Endothelial cell of umbilical vein (primary cell): ENCODE measurements around the gene ARL3. TPM values are rescaled to one million over a fixed set of nuclear protein-coding genes. Genes with fewer than 3 reads are reported as not detected.

ENCODE experiments used
- BruUV-seq: library from RNA; stranded (reverse); fragments of 400-500 nt; replicated peaks from 2 replicates; lab custom pipeline; 2021; lab: Mats Ljungman, UMichigan
- CTCF ChIA-PET: fragments of 300-600, 350-600 bp; sonication (Branson Sonifier 250); formaldehyde crosslinking; loops from one replicate; lab custom pipeline; 2021; ENCODE audit warnings: antibody characterized with exemption, inconsistent platforms; lab: Charles Lee
- POLR2A ChIA-PET: fragments of 300-600, 350-600 bp; sonication (Branson Sonifier 250); formaldehyde crosslinking; loops from one replicate; lab custom pipeline; 2021; ENCODE audit warnings: antibody characterized with exemption, inconsistent platforms; lab: Charles Lee
- DNase-seq: peaks from one replicate; pipeline ENCODE4 v3.0.0-alpha.2; 2011; ENCODE audit warnings: low read depth, low spot score
- FAIRE-seq: peaks from 2 replicates; lab custom pipeline; 2011; peaks lifted over from hg19 to GRCh38; lab: Jason Lieb, UNC
- H2AFZ ChIP-seq: 2 replicates; pipeline ENCODE4 v1.6.0; 2012; ENCODE audit warnings: low read depth, low read length, control low read depth, inconsistent platforms
- H3K27ac ChIP-seq: 2 replicates; pipeline ENCODE4 v1.5.1; 2011; ENCODE audit warnings: low read depth, mild to moderate bottlenecking, control low read depth, low read length, moderate library complexity; ENCODE audit not compliant: insufficient read depth
- H3K27me3 ChIP-seq, 2 experiments: 2 replicates each; pipeline versions ENCODE4 v1.6.0 to v1.6.1; 2011; ENCODE audit warnings: low read length in 2 of 2, mixed read lengths in 1 of 2; ENCODE audit not compliant: control insufficient read depth in 2 of 2, insufficient read depth in 2 of 2
- H3K36me3 ChIP-seq, 2 experiments: 2 replicates in 1 of 2; 3 replicates in 1 of 2; pipeline ENCODE4 v1.5.1; 2011; ENCODE audit warnings: low read length in 2 of 2, mild to moderate bottlenecking in 1 of 2, moderate library complexity in 1 of 2; ENCODE audit not compliant: control insufficient read depth in 2 of 2, insufficient read depth in 2 of 2; ENCODE audit errors: extremely low read depth in 1 of 2
- H3K4me1 ChIP-seq: 3 replicates; pipeline ENCODE4 v1.5.1; 2011; ENCODE audit warnings: mild to moderate bottlenecking, low read length; ENCODE audit not compliant: control insufficient read depth, insufficient read depth; ENCODE audit errors: extremely low read depth
- H3K4me2 ChIP-seq: 2 replicates; pipeline ENCODE4 v1.6.1; 2011; ENCODE audit warnings: low read length, control low read depth, mixed read lengths; ENCODE audit not compliant: insufficient read depth
- H3K4me3 ChIP-seq, 3 experiments: fragments of 200-600 bp in 1 of 3; sonication (generic), shearing (Covaris generic) in 1 of 3; replicated peaks in 1 of 3; 2 replicates each; pipeline ENCODE4 v1.5.1; 2011 to 2016; ENCODE audit warnings: control low read depth in 3 of 3, low read length in 3 of 3, mild to moderate bottlenecking in 2 of 3, inconsistent platforms in 1 of 3, low read depth in 1 of 3, moderate library complexity in 1 of 3; ENCODE audit not compliant: insufficient read depth in 1 of 3
- H3K79me2 ChIP-seq: 2 replicates; pipeline ENCODE4 v1.6.0; 2012; ENCODE audit warnings: low read length, inconsistent platforms; ENCODE audit not compliant: control insufficient read depth, insufficient read depth
- H3K9ac ChIP-seq: replicated peaks from 2 replicates; pipeline ENCODE3; 2011; ENCODE audit warnings: low read length, control low read depth; ENCODE audit not compliant: insufficient read depth; ENCODE audit errors: extremely low read depth
- H3K9me1 ChIP-seq: replicated peaks from 3 replicates; pipeline ENCODE4 v1.6.0; 2011; ENCODE audit warnings: mild to moderate bottlenecking, low read length; ENCODE audit not compliant: control insufficient read depth, insufficient read depth; ENCODE audit errors: extremely low read depth
- H3K9me3 ChIP-seq: replicated peaks from 2 replicates; pipeline ENCODE4 v1.5.1; 2012; ENCODE audit warnings: low read length, inconsistent platforms; ENCODE audit not compliant: control insufficient read depth, insufficient read depth
- H4K20me1 ChIP-seq: replicated peaks from 2 replicates; pipeline ENCODE3; 2011; ENCODE audit warnings: mild to moderate bottlenecking, low read length; ENCODE audit not compliant: control insufficient read depth, insufficient read depth; ENCODE audit errors: extremely low read depth
- EZH2 ChIP-seq: IDR thresholded peaks from 2 replicates; pipeline ENCODE4 v1.6.1; 2012; ENCODE audit warnings: borderline replicate concordance, low read depth, mild to moderate bottlenecking, moderate library complexity, low read length, inconsistent platforms; ENCODE audit not compliant: severe bottlenecking
- FOS ChIP-seq: IDR thresholded peaks from 2 replicates; pipeline ENCODE4 v1.6.1; 2011; ENCODE audit warnings: mild to moderate bottlenecking, low read length, moderate library complexity, borderline replicate concordance; ENCODE audit not compliant: insufficient read depth
- GATA2 ChIP-seq: IDR thresholded peaks from 2 replicates; pipeline ENCODE4 v1.7.0; 2011; ENCODE audit warnings: low read depth, mild to moderate bottlenecking, moderate library complexity, mixed read lengths, low read length; ENCODE audit not compliant: insufficient read length, insufficient read depth
- JUN ChIP-seq: IDR thresholded peaks from 2 replicates; pipeline ENCODE4 v1.6.1; 2011; ENCODE audit warnings: borderline replicate concordance, low read depth; ENCODE audit not compliant: insufficient read length, insufficient read depth
- MYC ChIP-seq: IDR thresholded peaks from one replicate; pipeline ENCODE4 v1.6.1; 2011; ENCODE audit warnings: mild to moderate bottlenecking, low read depth, low read length
- POLR2A ChIP-seq: IDR thresholded peaks from 2 replicates; pipeline ENCODE4 v1.6.1; 2012; ENCODE audit warnings: low read depth, mild to moderate bottlenecking, control low read depth, low read length
- POLR2AphosphoS5 ChIP-seq: IDR thresholded peaks from 2 replicates; pipeline ENCODE4 v1.6.1; 2012; ENCODE audit warnings: low read depth, mild to moderate bottlenecking, control low read depth, low read length, moderate library complexity; ENCODE audit not compliant: insufficient read depth
- dilution Hi-C: fragments of 300-500 bp; cut with MboI; formaldehyde crosslinking; loops from one replicate; pipeline ENCODE4 v1.15.0; 2019; ENCODE audit warnings: low sequenced_read_pairs; ENCODE audit not compliant: extremely low pct_ligation_motif_present
- intact Hi-C: fragments of 100-400 bp; cut with micrococcal nuclease; formaldehyde crosslinking; loops from one replicate; pipeline ENCODE4 v1.10.0; 2022
- polyA plus RNA-seq, 4 experiments: library from polyadenylated mRNA; depleted of rRNA in 3 of 4; stranded (reverse) in 3 of 4; unstranded in 1 of 4; fragments of >200 nt; gene quantifications; 2 replicates each; pipeline versions ENCODE4 v1.2.1 to v1.2.3, GENCODE V29; 2011 to 2012; ENCODE audit warnings: missing spikeins in 1 of 4
- total RNA-seq: library from RNA; stranded (reverse); gene quantifications from 2 replicates; pipeline ENCODE4 v1.2.3, GENCODE V29; 2021
- TF ChIP-seq, protein P1 (sequence below): IDR thresholded peaks from 2 replicates; pipeline ENCODE4 v1.6.1; 2011; ENCODE audit not compliant: insufficient read depth, insufficient read length
- TF ChIP-seq, protein P2 (sequence below), 2 donors: IDR thresholded peaks; 1 replicate in 1 of 2; 2 replicates in 1 of 2; pipeline ENCODE4 v1.5.1; 2011; ENCODE audit warnings: low read length in 2 of 2, mild to moderate bottlenecking in 2 of 2, moderate library complexity in 2 of 2, control low read depth in 1 of 2, inconsistent platforms in 1 of 2, low read depth in 1 of 2; ENCODE audit not compliant: insufficient read depth in 1 of 2; ENCODE audit errors: extremely low read depth in 1 of 2

ARL3 gene
- total and polyA plus RNA-seq, 2 donors (not counting 3 experiments of a cell fraction or from before 2014, with no cell fraction given), result 6.6 to 11.0 TPM

GRCh38 chr10:102651455-102652169 is 62.6 kb downstream of the ARL3 start:
- H3K4me2 ChIP-seq, result no peak overlapping the region
- H3K27ac ChIP-seq, result no peak overlapping the region
- BruUV-seq, result no TSS peak
- H3K9ac ChIP-seq, result no peak overlapping the region
- dilution Hi-C loops (no loop called here), intact Hi-C loops (no loop called here)
- H2AFZ ChIP-seq, result no peak overlapping the region
- H3K4me3 ChIP-seq, result no peak overlapping the region
- H3K27me3 ChIP-seq, result no peaks in the 10 kb centered on the region
- peaks cover 89% of the 10 kb centered on the region for H3K79me2 ChIP-seq
- no peak for FAIRE-seq
- no peaks in the 10 kb centered on the region for H4K20me1 ChIP-seq
- no peaks in the 10 kb centered on the region for H3K9me3 ChIP-seq
- TF ChIP-seq GATA2, result no peak
- TF ChIP-seq, protein P1, sequence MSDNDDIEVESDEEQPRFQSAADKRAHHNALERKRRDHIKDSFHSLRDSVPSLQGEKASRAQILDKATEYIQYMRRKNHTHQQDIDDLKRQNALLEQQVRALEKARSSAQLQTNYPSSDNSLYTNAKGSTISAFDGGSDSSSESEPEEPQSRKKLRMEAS, result no peak
- no peak for TF ChIP-seq FOS
- TF ChIP-seq, protein P2, sequence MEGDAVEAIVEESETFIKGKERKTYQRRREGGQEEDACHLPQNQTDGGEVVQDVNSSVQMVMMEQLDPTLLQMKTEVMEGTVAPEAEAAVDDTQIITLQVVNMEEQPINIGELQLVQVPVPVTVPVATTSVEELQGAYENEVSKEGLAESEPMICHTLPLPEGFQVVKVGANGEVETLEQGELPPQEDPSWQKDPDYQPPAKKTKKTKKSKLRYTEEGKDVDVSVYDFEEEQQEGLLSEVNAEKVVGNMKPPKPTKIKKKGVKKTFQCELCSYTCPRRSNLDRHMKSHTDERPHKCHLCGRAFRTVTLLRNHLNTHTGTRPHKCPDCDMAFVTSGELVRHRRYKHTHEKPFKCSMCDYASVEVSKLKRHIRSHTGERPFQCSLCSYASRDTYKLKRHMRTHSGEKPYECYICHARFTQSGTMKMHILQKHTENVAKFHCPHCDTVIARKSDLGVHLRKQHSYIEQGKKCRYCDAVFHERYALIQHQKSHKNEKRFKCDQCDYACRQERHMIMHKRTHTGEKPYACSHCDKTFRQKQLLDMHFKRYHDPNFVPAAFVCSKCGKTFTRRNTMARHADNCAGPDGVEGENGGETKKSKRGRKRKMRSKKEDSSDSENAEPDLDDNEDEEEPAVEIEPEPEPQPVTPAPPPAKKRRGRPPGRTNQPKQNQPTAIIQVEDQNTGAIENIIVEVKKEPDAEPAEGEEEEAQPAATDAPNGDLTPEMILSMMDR (IDR thresholded peaks at IDR 0.05; ENCODE audit: extremely low read depth in 1 of 2, insufficient read depth in 1 of 2, low read depth in 1 of 2, low read length in 2 of 2), result no peak
- TF ChIP-seq MYC, result no peak
- no peak for TF ChIP-seq POLR2A
- no peak for TF ChIP-seq POLR2AphosphoS5
- TF ChIP-seq JUN, result no peak
- no peak for TF ChIP-seq EZH2
- ChIA-PET POLR2A (no interaction called here), CTCF (interaction anchor here (1.3 to 2.7 kb wide), 3 partner anchors 18 to 68 kb away, joined by 3 to 9 read pairs (median 6); no protein-coding TSS in a partner anchor)
- H3K4me1 ChIP-seq, result peaks cover 43% of the 10 kb centered on the region
- peaks cover 9 to 39% of the 10 kb centered on the region in 2 experiments for H3K36me3 ChIP-seq
- H3K9me1 ChIP-seq, result no peaks in the 10 kb centered on the region
- no peak for DNase-seq
